ENCODE results near the gene HDAC9.

The HDAC9 gene

DNA sequence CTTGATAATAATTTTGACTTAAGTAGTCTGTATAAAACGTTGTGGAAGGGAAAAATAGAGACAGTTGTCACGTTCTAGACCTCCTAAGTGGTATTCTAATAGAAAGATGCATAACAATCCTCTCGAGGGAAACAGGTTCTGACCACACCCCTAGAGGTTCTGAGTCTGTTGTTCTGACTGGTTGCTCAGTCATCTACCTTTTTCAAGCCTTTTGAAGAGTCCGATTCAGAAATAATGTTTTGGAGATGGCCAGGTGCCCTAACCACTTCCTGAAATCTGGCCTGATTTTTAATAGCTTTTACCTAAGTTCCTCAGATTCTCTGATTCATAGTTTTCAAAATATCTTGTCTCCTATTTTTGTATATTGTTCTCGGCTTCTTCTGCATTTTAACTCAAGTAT, 175.6 kb downstream of the HDAC9 start:
- Histone ChIP-seq H3K4me3 (ENCODE audit: low read depth, low read length) (no peak overlapping the region), H3K9me3 (no peaks in the 10 kb centered on the region), H3K27me3 (no peaks in the 10 kb centered on the region), H3K4me1 (no peaks in the 10 kb centered on the region), H3K36me3 (peaks cover 6% of the 10 kb centered on the region)
- DNase-seq, result no peak
- TF ChIP-seq, protein P1, sequence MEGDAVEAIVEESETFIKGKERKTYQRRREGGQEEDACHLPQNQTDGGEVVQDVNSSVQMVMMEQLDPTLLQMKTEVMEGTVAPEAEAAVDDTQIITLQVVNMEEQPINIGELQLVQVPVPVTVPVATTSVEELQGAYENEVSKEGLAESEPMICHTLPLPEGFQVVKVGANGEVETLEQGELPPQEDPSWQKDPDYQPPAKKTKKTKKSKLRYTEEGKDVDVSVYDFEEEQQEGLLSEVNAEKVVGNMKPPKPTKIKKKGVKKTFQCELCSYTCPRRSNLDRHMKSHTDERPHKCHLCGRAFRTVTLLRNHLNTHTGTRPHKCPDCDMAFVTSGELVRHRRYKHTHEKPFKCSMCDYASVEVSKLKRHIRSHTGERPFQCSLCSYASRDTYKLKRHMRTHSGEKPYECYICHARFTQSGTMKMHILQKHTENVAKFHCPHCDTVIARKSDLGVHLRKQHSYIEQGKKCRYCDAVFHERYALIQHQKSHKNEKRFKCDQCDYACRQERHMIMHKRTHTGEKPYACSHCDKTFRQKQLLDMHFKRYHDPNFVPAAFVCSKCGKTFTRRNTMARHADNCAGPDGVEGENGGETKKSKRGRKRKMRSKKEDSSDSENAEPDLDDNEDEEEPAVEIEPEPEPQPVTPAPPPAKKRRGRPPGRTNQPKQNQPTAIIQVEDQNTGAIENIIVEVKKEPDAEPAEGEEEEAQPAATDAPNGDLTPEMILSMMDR (IDR thresholded peaks at IDR 0.05; ENCODE audit: low read depth, low read length), result no peak

DNA sequence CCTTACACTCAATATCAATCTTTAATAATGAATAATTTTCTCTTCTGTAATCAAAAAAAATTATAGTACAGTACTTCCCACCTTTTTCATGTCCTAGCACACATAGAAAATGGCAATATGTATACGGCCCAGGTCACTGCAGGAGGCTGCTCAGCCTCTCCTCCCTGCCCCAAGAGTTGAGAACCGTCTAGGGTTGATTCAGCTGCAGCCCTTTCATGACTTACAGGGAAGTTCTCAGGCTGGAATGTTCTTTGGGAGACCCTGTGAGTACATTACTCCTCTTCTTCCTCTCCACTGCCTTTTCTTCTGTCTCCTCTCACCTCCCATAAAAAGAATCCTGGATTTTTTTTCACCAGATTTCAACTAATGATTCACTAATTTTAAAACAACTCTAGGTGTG, 180.0 kb downstream of the HDAC9 start:
- Histone ChIP-seq H3K4me3 (ENCODE audit: low read depth, low read length) (no peak overlapping the region), H3K27me3 (no peaks in the 10 kb centered on the region), H3K36me3 (no peaks in the 10 kb centered on the region), H3K4me1 (peaks cover 6% of the 10 kb centered on the region), H3K9me3 (no peaks in the 10 kb centered on the region)
- TF ChIP-seq, protein P1 (IDR thresholded peaks at IDR 0.05; ENCODE audit: low read depth, low read length), result no peak
- DNase-seq, result no peak

DNA sequence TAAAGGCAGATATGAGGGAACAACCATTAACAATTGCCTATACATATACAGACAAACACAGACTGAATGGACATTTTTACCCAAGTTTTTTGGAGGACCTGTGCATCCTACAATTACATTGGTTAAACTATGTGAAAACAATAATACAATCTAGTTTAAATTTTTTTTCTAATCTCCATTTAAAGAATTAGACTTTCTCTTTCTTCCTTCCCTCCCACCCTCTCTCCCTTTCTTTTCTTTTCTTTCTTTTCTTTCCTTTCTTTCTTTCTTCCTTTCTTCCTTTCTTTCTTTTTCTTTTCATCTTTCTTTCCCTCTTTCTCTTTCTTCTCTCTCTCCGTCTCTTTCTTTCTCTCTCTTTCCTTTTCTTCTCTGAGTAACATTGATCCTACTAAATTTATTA, 183.7 kb downstream of the HDAC9 start:
- Histone ChIP-seq H3K27me3 (no peaks in the 10 kb centered on the region), H3K36me3 (no peaks in the 10 kb centered on the region), H3K9me3 (no peaks in the 10 kb centered on the region), H3K4me1 (peaks cover 13% of the 10 kb centered on the region), H3K4me3 (ENCODE audit: low read depth, low read length) (no peak overlapping the region)
- no peak for DNase-seq
- TF ChIP-seq, protein P1 (IDR thresholded peaks at IDR 0.05; ENCODE audit: low read depth, low read length), result no peak

DNA sequence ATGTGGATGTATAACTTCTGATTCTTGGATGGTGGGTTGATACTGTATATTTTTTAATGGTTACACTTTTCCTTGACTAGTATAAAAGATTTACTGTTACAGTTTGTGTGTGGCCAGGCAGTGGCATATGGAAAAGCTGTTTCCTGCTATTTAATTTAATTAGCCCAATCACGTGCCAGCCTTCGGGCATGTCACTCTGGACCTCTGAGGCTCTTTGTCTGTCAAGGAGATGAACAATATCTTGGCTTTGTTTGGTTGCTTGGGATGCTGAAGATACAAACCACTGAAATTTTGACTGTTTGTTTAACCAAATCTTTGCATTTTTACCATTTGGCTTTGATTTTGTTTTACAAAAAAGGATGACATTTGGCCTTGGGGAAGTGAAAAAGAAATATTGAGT, 185.0 kb downstream of the HDAC9 start:
- H3K4me1 ChIP-seq, result peaks cover 13% of the 10 kb centered on the region
- TF ChIP-seq, protein P1 (IDR thresholded peaks at IDR 0.05; ENCODE audit: low read depth, low read length), result no peak
- no peaks in the 10 kb centered on the region for H3K9me3 ChIP-seq
- DNase-seq, result peak; percentile 40
- no peaks in the 10 kb centered on the region for H3K27me3 ChIP-seq
- no peak overlapping the region for H3K4me3 ChIP-seq (ENCODE audit: low read depth, low read length)
- no peaks in the 10 kb centered on the region for H3K36me3 ChIP-seq

DNA sequence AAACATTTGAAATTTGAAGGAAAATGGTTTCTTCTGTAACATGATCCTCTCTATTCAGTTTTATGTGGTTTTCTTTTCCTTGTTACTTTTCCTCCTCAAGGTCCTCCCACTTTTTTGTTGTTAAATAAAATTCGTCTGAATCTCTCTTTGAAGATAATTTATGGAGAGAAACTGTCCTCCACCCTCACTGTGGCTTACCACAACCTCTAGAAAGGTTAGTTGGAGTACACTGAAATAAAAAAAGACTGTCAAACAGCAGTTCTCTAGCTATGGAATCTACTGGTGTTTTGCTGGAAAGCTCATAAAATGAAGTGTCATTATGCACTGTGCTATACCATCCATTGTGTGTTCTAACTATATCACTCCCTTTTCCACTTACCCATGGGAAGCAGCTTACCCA, 189.4 kb downstream of the HDAC9 start:
- no peak for DNase-seq

DNA sequence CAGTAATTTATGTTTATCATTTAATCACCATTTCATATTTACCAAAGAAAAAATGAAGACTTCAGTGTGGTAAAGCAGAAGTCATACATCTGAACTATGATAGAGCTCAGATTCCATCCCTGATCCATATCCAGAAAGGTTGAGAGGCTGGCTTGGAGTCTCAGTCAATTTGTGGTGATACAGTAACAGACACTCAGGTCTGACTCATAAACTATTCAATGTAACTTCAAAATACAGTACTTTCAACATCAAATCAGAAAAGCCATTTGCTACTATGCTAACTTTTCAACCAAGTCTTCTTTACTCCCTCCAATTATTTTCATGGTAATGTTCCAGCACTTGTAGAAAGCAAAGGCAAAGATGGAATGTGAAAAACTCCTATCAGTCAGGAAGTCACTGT, 190.4 kb downstream of the HDAC9 start:
- DNase-seq, result no peak
- peaks cover 3% of the 10 kb centered on the region for H3K4me1 ChIP-seq
- H3K4me3 ChIP-seq (ENCODE audit: low read depth, low read length), result no peak overlapping the region
- TF ChIP-seq, protein P1 (IDR thresholded peaks at IDR 0.05; ENCODE audit: low read depth, low read length), result no peak
- no peaks in the 10 kb centered on the region for H3K36me3 ChIP-seq
- H3K27me3 ChIP-seq, result no peaks in the 10 kb centered on the region
- H3K9me3 ChIP-seq, result no peaks in the 10 kb centered on the region

More for the DNA sequence above, 189.4 kb downstream of the HDAC9 start:
- Histone ChIP-seq H3K4me1 (peaks cover 13% of the 10 kb centered on the region), H3K36me3 (no peaks in the 10 kb centered on the region), H3K4me3 (ENCODE audit: low read depth, low read length) (no peak overlapping the region), H3K9me3 (no peaks in the 10 kb centered on the region), H3K27me3 (no peaks in the 10 kb centered on the region)
- TF ChIP-seq, protein P1 (IDR thresholded peaks at IDR 0.05; ENCODE audit: low read depth, low read length), result no peak

All from BE2C (cell line).